H1 (cell line): ENCODE measurements around the gene TAS1R3.

Experiments used
- CHD2 ChIP-seq: IDR thresholded peaks from 2 replicates; pipeline ENCODE4 v1.6.1; 2012; ENCODE audit warnings: low read length, improper control_type of control experiment
- GTF2F1 ChIP-seq: IDR thresholded peaks from 2 replicates; pipeline ENCODE4 v1.6.1; 2012; ENCODE audit warnings: low read depth, low read length, improper control_type of control experiment, borderline replicate concordance
- HDAC6 ChIP-seq: IDR thresholded peaks from one replicate; pipeline ENCODE4 v1.7.1; 2012; ENCODE audit warnings: low read depth, mild to moderate bottlenecking, inconsistent platforms, low read length, moderate library complexity
- POLR2A ChIP-seq, 2 experiments: IDR thresholded peaks; 1 replicate in 1 of 2; 2 replicates in 1 of 2; pipeline ENCODE4 v1.6.1; 2011; ENCODE audit warnings: low read depth in 2 of 2, low read length in 2 of 2, mild to moderate bottlenecking in 2 of 2; ENCODE audit errors: control extremely low read depth in 1 of 2
- POLR2AphosphoS5 ChIP-seq: IDR thresholded peaks from 2 replicates; pipeline ENCODE4 v1.6.1; 2011; ENCODE audit warnings: low read depth, low read length
- TAF7 ChIP-seq: optimal IDR thresholded peaks from 2 replicates; pipeline ENCODE3; 2011; ENCODE audit warnings: low read depth, mild to moderate bottlenecking, inconsistent platforms, low read length, moderate library complexity, borderline replicate concordance
- TCF12 ChIP-seq: IDR thresholded peaks from 2 replicates; pipeline ENCODE4 v1.6.1; 2011; ENCODE audit warnings: low read depth, mild to moderate bottlenecking, low read length
- TF ChIP-seq, protein P1 (sequence below): IDR thresholded peaks from 2 replicates; pipeline ENCODE4 v1.6.1; 2011; ENCODE audit warnings: low read length, improper control_type of control experiment
- TF ChIP-seq, protein P2 (sequence below), 3 experiments: IDR thresholded peaks; 1 replicate in 2 of 3; 2 replicates in 1 of 3; pipeline versions ENCODE4 v1.5.1 to v1.6.1; 2011; ENCODE audit warnings: low read length in 3 of 3, mild to moderate bottlenecking in 3 of 3, inconsistent platforms in 2 of 3, low read depth in 1 of 3, moderate library complexity in 1 of 3; ENCODE audit not compliant: insufficient read depth in 1 of 3; ENCODE audit errors: control extremely low read depth in 1 of 3

DNA sequence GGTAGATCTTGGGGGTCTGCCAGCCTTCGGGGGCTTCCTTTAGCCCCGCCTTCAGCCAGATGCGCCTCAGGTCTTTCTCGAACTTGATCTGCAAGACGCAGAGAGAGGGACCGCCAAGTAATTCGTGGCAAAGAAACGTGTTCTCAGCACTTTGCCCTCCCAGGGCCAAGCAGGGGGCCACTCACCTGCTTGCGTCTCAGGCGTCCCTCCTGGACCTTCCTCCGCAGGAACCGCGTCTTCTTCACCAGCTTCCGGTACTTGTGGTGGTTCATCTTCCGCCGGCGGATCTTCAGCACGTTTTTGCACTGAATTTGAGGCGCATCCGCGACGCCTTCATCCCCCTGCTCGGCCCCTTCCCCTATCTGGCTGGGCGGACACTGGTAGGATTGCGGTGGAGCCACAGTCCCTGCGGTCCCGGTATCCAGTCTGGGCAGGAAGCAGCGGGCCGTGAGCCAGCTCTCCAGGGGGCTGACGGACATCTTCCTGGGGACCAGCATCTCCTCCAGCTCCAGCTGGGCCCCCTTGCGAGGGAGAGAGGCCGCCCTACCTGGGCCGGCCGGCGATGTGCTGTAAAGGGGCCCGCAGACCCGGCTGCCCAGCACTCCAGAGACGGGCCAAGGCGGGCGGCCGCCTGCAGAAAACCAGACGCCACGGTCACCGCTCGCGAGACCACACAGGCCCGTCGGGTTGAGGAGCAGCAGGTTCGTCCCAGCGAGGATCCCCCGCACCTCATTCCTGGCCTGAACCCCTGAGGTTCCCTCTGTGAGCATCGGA, 42.9 kb downstream of the TAS1R3 start:
- TF ChIP-seq, protein P1, sequence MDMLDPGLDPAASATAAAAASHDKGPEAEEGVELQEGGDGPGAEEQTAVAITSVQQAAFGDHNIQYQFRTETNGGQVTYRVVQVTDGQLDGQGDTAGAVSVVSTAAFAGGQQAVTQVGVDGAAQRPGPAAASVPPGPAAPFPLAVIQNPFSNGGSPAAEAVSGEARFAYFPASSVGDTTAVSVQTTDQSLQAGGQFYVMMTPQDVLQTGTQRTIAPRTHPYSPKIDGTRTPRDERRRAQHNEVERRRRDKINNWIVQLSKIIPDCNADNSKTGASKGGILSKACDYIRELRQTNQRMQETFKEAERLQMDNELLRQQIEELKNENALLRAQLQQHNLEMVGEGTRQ, result no peak
- TF ChIP-seq CHD2, result no peak
- TF ChIP-seq GTF2F1, result no peak
- TF ChIP-seq, protein P2, sequence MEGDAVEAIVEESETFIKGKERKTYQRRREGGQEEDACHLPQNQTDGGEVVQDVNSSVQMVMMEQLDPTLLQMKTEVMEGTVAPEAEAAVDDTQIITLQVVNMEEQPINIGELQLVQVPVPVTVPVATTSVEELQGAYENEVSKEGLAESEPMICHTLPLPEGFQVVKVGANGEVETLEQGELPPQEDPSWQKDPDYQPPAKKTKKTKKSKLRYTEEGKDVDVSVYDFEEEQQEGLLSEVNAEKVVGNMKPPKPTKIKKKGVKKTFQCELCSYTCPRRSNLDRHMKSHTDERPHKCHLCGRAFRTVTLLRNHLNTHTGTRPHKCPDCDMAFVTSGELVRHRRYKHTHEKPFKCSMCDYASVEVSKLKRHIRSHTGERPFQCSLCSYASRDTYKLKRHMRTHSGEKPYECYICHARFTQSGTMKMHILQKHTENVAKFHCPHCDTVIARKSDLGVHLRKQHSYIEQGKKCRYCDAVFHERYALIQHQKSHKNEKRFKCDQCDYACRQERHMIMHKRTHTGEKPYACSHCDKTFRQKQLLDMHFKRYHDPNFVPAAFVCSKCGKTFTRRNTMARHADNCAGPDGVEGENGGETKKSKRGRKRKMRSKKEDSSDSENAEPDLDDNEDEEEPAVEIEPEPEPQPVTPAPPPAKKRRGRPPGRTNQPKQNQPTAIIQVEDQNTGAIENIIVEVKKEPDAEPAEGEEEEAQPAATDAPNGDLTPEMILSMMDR (IDR thresholded peaks at IDR 0.05; ENCODE audit: control extremely low read depth in 1 of 3, insufficient read depth in 1 of 3, low read depth in 1 of 3, low read length in 3 of 3), result no peak
- no peak for TF ChIP-seq TAF7
- no peak for TF ChIP-seq POLR2AphosphoS5
- TF ChIP-seq POLR2A (IDR thresholded peaks at IDR 0.05; ENCODE audit: control extremely low read depth in 1 of 2, low read depth in 2 of 2, low read length in 2 of 2), result no peak
- TF ChIP-seq TCF12, result no peak
- no peak for TF ChIP-seq HDAC6
